Measurements from ENCODE around the gene RNU6-7. TPM values are rescaled to one million over a fixed set of nuclear protein-coding genes. Genes with fewer than 3 reads are reported as not detected.

The RNU6-7 gene
- total RNA-seq: not detected in 2 replicates

GRCh38 chr14:32201816-32202490 lies at the start of gene RNU6-7:
Gene RNU6-7 (plus strand): TSS chr14:32202045.

DNA sequence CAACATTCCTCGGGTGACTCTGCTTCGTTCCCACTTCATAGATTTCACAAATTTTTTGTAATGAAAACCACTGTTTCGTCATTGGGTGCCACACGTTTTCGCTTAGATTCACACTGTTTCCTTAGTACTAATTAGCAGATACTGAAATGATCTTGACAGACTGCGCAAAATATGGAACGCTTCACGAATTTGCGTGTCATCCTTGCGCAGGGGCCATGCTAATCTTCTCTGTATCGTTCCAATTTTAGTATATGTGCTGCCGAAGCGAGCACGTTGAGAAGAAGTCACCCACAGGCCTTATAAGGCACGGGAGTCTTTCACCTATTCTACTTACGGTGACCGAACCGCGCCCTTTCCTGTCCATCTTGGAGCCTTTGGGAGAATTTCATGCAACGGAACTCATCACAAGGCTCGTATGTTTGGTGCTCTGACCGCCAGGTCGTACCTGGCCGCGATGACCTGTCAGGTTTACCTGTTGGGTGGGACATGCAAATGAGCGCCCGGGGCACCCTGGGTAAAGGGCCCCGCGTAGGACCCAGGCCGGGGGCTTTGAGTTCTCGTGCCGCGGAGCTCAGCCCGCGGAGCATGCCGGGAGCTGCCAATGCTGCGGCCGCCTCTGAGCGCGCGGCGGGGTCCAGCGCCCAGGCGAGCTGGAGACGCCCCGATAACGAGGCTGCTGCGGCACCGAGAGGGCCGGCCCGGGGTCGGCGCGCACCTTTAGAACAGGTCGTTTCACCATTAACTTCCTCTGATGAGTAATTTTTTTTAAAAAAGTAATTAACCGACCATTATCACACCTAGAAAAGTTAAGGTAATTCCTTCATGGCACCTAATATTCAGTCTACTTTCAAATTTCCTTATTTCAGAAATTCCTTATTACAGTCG lies 1.4 kb downstream of the RNU6-7 start, which contains the start of gene RNU6-8:
Gene RNU6-8 (minus strand): TSS at position 272 of the 885 bp plus-strand sequence.

Other genes with a start within 250 kb of the RNU6-7 start
- 144 and 208 TPM in 2 replicates for gene ARHGAP5, start 124.7 kb upstream of the RNU6-7 start, total RNA-seq
- not detected in 2 replicates for gene RNU6-8, start 1.2 kb downstream of the RNU6-7 start, total RNA-seq
- 2.7 and 2.8 TPM in 2 replicates for gene AKAP6, start 127.3 kb downstream of the RNU6-7 start, total RNA-seq

Measured in tracheal epithelial cell (primary cell).